Cardiac fibroblast (primary cell): ENCODE data around the gene PLCB3.

Source experiments
- DNase-seq, 2 donors: peaks; one replicate each; pipeline versions ENCODE4 v3.0.0 to v3.0.0-alpha.2; 2010; ENCODE audit warnings: low read depth in 2 of 2
- H3K4me3 ChIP-seq, 2 donors: replicated peaks in 1 of 2; 1 replicate in 1 of 2; 2 replicates in 1 of 2; pipeline ENCODE4 v1.5.1; 2011; ENCODE audit warnings: low read depth in 2 of 2, low read length in 2 of 2, mild to moderate bottlenecking in 2 of 2, moderate library complexity in 1 of 2
- CTCF ChIP-seq: IDR thresholded peaks from one replicate; pipeline ENCODE4 v1.5.1; 2011; ENCODE audit warnings: low read depth, mild to moderate bottlenecking, low read length, inconsistent platforms

Gene PLCB3

GRCh38 chr11:64265176-64266160, 14.1 kb downstream of the PLCB3 start:
- DNase-seq, result no peak
- no peak for TF ChIP-seq CTCF
- no peak overlapping the region for H3K4me3 ChIP-seq

- no peak overlapping the region for H3K4me3 ChIP-seq
- no peak for TF ChIP-seq CTCF
- DNase-seq, result peak in 1 of 2 donors; percentile 64
Measured at GRCh38 chr11:64266339-64266738, 15.0 kb downstream of the PLCB3 start.

- peak in 1 of 2 donors; percentile 58 for DNase-seq
- H3K4me3 ChIP-seq, result no peak overlapping the region
- TF ChIP-seq CTCF, result no peak
Measured at GRCh38 chr11:64267207-64267945, 16.0 kb downstream of the PLCB3 start.

- peak overlapping the region in 1 of 2 donors; percentile 56 for H3K4me3 ChIP-seq
- DNase-seq, result peak; percentile 29 to 93
- no peak for TF ChIP-seq CTCF
Measured at GRCh38 chr11:64268025-64268892, 16.9 kb downstream of the PLCB3 start.

- peak; percentile 75 to 82 for DNase-seq
- peak overlapping the region; percentile 56 for H3K4me3 ChIP-seq
- no peak for TF ChIP-seq CTCF
Measured at GRCh38 chr11:64268893-64269539, 17.7 kb downstream of the PLCB3 start.
